Measurements from ENCODE around the gene CYP24A1. TPM values are rescaled to one million over a fixed set of nuclear protein-coding genes. Genes with fewer than 3 reads are reported as not detected.

Gene CYP24A1
- total and polyA plus RNA-seq, 2 of the 8 experiments (the other 6 are each of a cell fraction or from before 2014, with no cell fraction given): not detected

GRCh38 chr20:54155736-54156317 lies 18.0 kb downstream of the CYP24A1 start:
- Histone ChIP-seq H3K27ac (ENCODE audit: low read depth, low read length) (no peak overlapping the region), H3K9me3 (ENCODE audit: insufficient read depth in 2 of 2, low read depth in 1 of 2, low read length in 1 of 2) (no peaks in the 10 kb centered on the region), H3K56ac (replicated peaks; ENCODE audit: insufficient read length, low read depth, low read length) (no peak overlapping the region), H2BK15ac (ENCODE audit: low read length) (no peak overlapping the region), H4K5ac (ENCODE audit: insufficient read length, low read depth, low read length) (no peak overlapping the region), H4K8ac (ENCODE audit: extremely low read depth, insufficient read depth, low read length) (no peak overlapping the region), H3K18ac (ENCODE audit: extremely low read depth, low read length) (no peak overlapping the region), H3K14ac (ENCODE audit: insufficient read length) (no peak overlapping the region), H3K79me1 (ENCODE audit: low read depth, low read length) (no peaks in the 10 kb centered on the region), H3K4me3 (ENCODE audit: extremely low read depth in 1 of 4, insufficient read depth in 2 of 4, low read depth in 3 of 4, low read length in 4 of 4) (no peak overlapping the region), H2AFZ (ENCODE audit: low read length) (no peak overlapping the region), H3K4me1 (replicated peaks in 1 of 4; ENCODE audit: control insufficient read depth in 3 of 4, insufficient read depth in 4 of 4, low read length in 3 of 4) (0 out of 7 replicates have a peak, but pooled peaks cover 0 to 5% (median 0%) of the 10 kb centered on the region in 4 experiments), H2AK5ac (ENCODE audit: low read depth, low read length) (no peak overlapping the region), H3K4me2 (ENCODE audit: insufficient read depth in 1 of 2, low read depth in 2 of 2, low read length in 2 of 2) (no peak overlapping the region), H3K23ac (ENCODE audit: insufficient read length) (no peak overlapping the region), H2BK5ac (ENCODE audit: low read depth, low read length) (no peak overlapping the region), H3K79me2 (ENCODE audit: control insufficient read depth in 1 of 2, insufficient read depth in 2 of 2, low read length in 2 of 2) (no peaks in the 10 kb centered on the region), H3K23me2 (ENCODE audit: low read depth, low read length) (no peaks in the 10 kb centered on the region), H2BK12ac (ENCODE audit: low read depth, low read length) (no peak overlapping the region), H3K36me3 (ENCODE audit: control insufficient read depth in 2 of 4, insufficient read depth in 4 of 4, low read length in 3 of 4) (no peaks in the 10 kb centered on the region), H3K27me3 (replicated peaks in 1 of 4; ENCODE audit: control insufficient read depth in 3 of 4, extremely low read depth in 1 of 4, insufficient read depth in 3 of 4, low read length in 3 of 4) (no peaks in the 10 kb centered on the region), H4K91ac (replicated peaks; ENCODE audit: insufficient read length, low read length) (no peak overlapping the region), H2BK20ac (ENCODE audit: low read length) (no peak overlapping the region), H3K4ac (replicated peaks; ENCODE audit: insufficient read length, low read depth, low read length) (no peak overlapping the region), H4K20me1 (replicated peaks in 1 of 2; ENCODE audit: control insufficient read depth in 1 of 2, insufficient read depth in 2 of 2, low read length in 2 of 2) (no peaks in the 10 kb centered on the region), H3K9ac (replicated peaks in 1 of 4; ENCODE audit: extremely low read depth in 1 of 4, low read depth in 3 of 4, low read length in 3 of 4) (no peak overlapping the region), H2BK120ac (replicated peaks; ENCODE audit: low read depth, low read length) (no peak overlapping the region)
- no peak for DNase-seq (ENCODE audit: low read depth in 1 of 2, low spot score in 2 of 2)
- CTCF ChIA-PET (ENCODE audit: partially characterized antibody): interaction anchor here (0.6 to 1.4 kb wide), 5 partner anchors 8 to 457 kb away, joined by 3 to 4 read pairs (median 3); no protein-coding TSS in a partner anchor
- POLR2A ChIA-PET (ENCODE audit: partially characterized antibody): no interaction called here
- 86% methylated on average over 3 of the region's 3 CpGs; no CpG with 5 or more reads in 1 of the 2 experiments for WGBS, 2 experiments (ENCODE audit: extremely low coverage in 1 of 2, insufficient coverage in 1 of 2, insufficient read length in 1 of 2, insufficient replicate concordance in 2 of 2, low coverage in 1 of 2, low lambda C conversion rate in 2 of 2, missing lambda C conversion rate in 1 of 2)
- FAIRE-seq: no peak
- TF ChIP-seq RXRA (IDR thresholded peaks at IDR 0.05; ENCODE audit: insufficient read depth, low read depth, low read length) (no peak), TEAD4 (IDR thresholded peaks at IDR 0.05; ENCODE audit: low read depth, low read length) (no peak), CTBP2 (IDR thresholded peaks at IDR 0.05; ENCODE audit: borderline replicate concordance, insufficient read depth, insufficient read length, low read length) (no peak), RAD21 (IDR thresholded peaks at IDR 0.05 in 1 of 2, conservative IDR thresholded peaks at IDR 0.05 in 1 of 2; ENCODE audit: low read depth in 2 of 2, low read length in 2 of 2) (no peak), SIRT6 (IDR thresholded peaks at IDR 0.05; ENCODE audit: low read length) (no peak)
